ENCODE data around the gene TBC1D23.
"Not testable (repeated sequence)": the region's sequence is repeated elsewhere in the genome, so short reads cannot be mapped to it uniquely, and the experiment has no call there.

Gene TBC1D23

DNA sequence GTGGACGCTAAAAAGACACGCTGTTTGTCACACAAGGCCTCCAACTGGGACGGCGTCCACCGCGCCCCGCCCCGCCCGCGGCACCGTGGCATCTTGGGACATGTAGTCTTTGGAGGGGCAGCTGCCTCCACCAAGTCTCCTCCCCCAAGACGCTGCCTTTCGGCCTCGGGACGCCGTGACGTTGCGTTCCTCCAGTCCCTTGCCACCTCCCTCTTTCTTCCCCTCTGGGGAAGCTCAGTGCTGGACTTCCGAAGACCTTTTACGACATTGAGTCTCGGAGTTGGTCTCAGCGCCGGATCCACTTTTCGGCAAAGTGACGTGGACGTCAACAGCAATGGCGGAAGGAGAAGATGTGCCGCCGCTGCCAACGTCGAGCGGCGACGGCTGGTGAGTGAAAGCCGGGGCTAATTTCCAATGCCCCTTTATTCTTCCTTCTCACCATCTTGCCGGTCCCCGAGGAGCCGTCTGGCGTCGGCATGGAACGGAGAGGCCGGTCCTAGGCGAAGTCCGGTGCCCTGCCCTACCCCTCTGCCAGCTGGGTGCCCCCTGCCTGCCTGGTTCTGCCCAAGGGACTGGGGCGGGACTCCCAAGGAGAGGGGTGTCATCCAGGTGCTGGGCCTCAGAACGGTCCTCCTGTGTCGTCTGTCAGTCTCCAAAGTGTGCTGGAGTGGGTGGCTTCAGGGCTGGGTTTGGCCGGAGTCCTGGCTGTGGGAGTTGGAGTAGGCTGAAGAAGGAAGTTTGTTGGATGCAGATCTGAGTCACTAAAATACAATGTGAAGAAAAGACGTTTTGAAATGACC, at the start of gene TBC1D23:
Gene TBC1D23 (plus strand): TSS at position 308 of the 800 bp plus-strand sequence. CDS start 27 bp downstream, at position 335.
- DNase-seq = peak; percentile 99

DNA sequence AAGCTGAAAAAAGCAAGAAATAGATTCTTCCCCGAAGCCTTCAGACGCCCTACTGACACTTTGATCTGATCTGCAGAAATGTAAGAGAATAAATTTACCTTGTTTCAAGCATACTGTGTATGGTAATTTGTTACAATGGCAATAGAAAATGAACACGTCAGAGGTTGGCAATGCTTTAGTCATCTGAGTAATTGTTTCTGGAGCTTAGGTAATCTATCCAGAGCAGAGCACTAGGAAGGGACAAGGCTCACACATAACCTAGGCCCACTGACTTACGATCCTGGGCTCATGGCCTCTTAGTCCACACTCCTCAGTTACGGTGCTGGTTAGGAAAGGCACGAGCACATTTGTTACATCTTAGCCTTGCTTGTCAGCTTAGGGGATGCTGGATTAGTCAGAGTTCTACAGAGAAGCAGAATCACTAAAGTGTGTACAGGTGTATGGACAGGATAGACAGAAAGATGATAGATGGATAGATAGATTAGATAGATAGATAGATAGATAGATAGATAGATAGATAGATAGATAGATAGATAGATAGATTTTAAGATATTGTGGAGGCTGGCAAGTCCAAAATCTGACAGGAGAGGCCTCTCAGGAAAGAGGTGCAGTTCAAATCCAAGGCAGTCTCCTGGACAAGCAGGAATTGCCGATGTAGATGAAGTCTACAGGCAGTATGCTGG, 46.8 kb upstream of the TBC1D23 start:
- no peak for DNase-seq

DNA sequence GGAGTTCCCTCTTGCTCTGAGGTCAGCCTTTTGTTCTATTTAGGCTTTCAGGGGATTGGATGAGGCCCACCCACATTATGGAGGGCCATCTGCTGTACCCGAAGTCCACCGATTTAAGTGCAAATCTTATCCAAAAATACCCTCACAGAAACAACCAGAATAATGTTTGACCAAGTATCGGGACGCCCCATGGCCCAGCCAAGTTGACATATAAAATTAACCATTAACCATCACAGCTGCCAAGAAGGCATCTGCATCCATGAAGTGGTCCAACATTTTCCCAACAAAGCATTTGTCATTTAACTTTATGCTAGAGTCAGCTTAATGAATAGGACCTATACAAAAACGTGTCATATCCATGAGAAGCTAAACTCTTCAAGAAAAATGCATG, 46.2 kb upstream of the TBC1D23 start:
- DNase-seq = no peak

DNA sequence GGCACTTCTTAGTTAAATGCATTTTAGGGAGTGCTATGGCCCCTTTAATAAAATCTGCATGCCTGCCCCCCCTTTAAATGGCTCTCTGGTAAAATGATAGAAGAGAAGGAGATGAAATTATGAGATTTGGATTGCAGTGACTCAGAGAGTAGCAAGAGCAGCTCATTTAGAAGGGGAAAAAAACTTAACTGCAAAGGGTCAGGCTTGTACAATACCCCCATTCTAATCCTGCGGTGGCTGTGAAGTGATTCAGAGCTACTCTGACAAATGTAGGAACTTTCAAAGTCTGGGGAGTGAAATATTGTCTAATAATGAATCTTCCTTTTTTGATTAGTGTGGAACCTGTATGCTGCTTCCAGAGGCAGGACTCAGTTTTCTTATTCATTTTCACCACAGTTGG, 44.1 kb upstream of the TBC1D23 start:
- no peak for DNase-seq

DNA sequence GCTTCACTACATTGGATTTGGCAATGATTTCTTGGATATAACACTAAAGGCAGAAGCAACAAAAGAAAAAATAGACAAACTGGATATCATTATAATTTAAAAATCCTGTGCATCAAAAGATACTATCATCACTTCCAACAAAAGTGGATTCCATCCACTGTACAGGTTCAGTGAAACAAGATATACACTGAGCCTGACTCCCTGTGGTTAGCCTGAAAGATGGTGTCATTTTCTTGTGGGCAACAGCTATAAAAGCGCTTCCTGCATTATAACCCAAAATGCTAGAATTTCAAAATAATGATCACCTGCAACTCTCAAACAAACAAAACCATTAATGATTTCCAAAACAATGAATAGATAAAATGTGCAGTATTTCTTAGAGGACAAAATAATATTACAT, 39.6 kb upstream of the TBC1D23 start:
- no peak for DNase-seq

DNA sequence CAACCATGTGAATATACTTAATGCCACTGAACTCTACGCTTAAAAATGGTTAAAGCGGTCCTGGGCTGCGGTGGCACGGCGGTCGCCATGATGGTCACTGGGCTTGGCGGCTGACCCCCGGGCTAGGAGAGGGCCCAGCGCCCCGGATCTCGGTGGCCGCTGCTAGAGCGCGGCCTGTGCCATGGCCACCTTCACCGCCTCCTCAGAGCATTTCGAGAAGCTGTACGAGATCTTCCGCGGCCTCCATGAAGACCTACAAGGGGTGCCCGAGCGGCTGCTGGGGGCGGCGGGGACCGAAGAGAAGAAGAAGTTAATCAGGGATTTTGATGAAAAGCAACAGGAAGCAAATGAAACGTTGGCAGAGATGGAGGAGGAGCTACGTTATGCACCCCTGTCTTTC, 35.6 kb upstream of the TBC1D23 start:
- no peak for DNase-seq

DNA sequence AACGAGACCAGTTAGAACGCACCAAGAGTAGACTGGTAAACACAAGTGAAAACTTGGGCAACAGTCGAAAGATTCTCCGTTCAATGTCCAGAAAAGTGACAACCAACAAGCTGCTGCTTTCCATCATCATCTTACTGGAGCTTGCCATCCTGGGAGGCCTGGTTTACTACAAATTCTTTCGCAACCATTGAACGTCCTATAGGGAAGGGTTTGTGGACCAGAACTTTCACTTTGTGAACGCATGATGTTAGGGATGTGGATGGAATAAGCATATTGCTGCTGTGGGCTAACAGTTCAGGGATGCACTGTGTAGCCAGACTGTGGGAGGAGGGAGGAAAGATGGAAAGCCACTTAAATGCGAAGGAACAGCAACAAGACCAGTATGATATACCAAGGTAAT, 34.9 kb upstream of the TBC1D23 start:
- no peak for DNase-seq

DNA sequence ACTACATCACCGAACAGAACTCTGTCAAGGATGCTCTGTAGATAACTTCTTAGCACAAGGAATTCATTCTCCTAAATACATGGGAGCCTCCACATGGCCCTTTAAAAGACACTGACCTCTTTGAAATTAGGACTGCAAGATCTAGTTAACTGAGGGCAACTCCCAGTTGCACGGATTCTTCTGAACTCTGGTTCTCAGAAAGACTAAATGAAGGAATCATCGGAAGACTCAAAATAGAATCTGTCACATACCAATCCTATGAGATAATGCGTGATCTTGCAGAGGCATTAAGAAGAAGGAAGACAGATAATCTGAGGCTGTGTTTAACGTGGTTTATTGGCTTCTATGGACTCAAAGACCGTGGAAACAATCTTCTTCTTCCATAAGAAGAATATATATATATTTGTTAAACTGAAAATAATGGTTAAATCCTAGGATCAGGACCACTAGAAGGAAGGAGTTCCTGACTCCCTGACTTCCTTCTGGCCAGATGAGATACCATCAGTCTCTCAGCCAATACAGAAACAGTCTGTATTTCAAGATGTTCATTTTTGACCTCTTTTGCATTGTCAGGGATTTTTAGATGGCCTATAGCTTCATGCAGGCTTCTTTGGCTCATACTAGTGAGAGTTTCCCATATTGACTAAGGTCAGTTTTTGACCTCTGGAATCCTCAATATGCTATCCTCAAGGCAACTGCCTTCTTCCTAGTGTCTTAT, 33.9 kb upstream of the TBC1D23 start:
- DNase-seq = no peak

DNA sequence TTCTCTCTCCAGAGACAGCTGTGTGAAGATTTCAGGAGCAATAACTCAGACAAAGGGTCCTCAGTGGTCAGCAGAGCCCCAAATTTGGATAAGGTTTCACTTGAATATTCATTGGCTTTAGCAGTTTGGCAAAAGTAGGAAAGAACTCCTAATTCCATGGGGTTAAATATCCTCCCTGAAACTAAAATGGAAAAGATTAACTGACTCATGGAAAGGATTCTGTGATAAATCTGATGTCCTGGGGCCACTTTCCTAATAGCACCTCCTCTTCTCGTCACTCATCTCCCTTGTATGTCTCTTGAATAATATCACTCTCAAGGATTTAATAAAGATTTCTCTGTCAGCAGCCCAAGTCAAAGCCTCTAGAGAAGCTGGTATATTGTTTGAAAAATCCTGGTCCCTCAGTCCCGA, 33.3 kb upstream of the TBC1D23 start:
- no peak for DNase-seq

DNA sequence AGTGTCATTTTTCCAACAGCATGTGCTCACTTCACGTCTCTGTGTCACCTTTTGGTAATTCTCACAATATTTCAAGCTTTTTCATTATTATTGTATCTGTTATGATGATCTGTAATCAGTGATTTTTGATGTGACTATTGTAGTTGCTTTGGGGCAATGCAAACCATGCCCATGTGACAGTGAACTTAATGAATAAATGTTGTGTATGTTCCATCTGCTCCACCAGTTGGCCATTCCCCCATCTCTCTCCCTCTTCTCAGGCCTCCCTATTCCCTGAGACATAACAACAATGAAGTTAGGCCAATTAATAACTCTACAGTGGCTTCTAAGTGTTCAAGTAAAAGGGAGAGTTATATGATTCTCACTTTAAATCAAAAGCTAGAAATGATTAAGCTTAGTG, 32.5 kb upstream of the TBC1D23 start:
- DNase-seq = no peak

DNA sequence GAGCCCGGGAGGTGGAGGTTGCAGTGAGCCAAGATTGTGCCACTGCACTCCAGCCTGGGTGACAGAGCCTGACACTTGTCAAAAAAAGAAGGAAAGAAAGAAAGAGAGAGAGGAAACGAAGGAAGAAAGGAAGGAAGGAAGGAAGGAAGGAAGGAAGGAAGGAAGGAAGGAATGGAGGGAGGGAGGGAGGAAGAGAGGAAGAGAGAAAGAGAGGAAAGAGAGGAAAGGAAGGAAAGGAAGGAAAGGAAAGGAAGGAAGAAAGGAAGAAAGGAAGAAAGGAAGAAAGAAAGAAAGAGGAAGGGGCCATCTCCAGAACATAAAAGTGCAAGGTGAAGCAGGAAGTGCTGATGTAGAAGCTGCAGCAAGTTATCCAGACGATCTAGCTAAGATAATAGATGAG, 31.6 kb upstream of the TBC1D23 start:
- not testable (repeated sequence) for DNase-seq

DNA sequence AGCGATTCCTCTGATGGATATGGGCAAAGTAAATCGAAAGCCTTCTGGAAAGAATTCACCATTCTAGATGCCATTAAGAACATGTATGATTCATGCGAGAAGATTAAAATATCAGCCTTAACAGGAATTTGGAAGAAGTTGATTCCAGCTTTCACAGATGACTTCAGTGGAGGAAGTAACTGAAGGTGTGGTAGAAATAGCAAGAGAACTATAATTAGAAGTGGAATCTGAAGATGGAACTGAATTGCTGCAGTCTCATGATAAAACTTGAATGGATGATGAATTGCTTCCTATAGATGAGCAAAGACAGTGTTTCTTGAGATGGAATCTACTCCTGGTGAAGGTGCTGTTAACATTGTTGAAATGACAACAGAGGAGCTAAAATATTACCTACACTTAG, 30.1 kb upstream of the TBC1D23 start:
- DNase-seq = no peak

DNA sequence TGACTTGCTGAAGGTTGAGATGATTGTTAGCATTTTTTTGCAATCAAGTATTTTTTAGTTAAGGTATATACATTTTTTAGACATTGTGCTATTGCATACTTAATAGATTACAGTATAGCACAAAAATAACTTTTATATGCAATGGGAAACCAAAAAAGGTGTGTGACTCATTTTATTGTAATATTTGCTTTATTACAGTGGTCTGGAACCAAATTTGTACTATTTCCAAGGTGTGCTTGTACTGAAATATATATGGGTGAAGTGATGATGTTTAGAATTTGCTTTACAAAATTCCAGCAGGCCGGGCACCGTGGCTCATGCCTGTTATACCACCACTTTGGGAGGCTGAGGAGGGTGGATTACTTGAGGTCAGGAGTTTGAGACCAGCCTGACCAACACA, 29.1 kb upstream of the TBC1D23 start:
- DNase-seq = no peak

DNA sequence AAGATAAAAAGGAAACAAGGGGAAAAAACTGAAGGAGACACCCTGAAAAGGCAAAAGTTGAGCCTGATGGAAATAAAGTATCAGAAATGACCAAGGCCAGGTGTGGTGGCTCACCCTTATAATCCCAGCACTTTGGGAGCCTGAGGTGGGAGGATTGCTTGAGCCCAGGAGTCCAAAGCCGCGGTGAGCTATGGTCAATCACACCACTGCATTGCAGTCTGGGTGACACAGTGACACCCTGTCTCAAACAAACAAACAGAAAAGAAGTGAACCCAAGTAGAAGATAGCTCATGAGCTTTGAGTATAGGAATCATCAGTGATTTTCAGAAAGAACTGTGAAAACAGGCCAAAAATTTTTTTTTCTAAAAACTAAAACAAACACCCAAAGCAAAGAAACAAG, 26.4 kb upstream of the TBC1D23 start:
- DNase-seq = no peak

DNA sequence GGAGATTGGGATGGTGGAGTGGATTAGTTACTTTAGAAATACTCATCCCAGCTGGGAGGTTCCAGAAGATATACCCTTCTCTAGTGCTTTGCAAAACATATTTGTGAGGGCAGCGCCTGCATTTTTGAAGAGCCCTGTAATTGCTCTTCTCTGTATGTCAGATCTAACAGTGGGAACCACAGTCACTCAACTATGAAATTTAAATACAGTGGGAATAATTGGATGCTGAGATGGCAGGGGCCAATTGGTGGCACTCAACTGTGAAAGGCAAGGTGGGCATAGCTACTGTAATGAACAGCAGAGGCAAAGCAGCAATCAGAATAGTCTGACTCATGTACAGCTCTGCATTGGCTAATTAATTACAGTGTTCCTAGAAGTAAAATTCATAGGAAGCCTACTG, 22.2 kb upstream of the TBC1D23 start:
- no peak for DNase-seq

DNA sequence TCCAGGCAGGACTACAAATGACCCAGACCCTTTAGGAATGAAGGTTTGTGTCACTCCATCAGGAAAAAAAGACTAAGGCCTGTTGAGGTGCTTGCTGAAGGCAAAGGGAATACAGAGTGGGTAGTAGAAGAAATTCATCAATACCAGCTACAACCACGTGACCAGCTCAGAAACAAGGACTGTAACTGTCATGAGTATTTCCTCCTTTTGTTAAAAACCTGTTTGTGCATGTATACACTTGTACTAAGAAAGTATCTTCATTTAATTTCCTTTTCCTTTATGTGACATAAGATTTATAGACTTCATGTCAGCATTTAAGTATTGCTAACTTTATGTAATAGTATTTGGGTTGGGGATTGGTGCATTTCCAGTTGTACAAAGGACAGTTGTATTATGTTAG, 18.3 kb upstream of the TBC1D23 start:
- DNase-seq = not testable (repeated sequence)

DNA sequence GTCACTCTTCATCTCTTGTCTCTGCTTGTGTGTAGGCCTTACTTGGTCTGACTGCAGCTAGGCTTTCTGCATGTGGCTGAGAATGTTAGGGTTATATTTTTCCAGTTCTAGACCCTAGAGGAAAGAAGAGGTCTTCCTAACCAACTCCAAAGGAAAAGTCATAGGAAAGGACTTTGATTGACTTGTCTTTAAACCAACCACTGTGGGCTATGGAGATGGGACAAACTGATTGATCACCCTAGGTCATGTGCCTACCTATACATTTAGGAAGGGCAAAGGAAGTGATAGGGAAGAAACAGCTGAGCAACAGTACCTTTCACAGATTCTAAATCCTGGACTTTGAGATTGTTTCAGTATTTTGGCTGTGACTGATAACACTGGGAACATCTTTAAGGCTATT, 16.5 kb upstream of the TBC1D23 start:
- no peak for DNase-seq

DNA sequence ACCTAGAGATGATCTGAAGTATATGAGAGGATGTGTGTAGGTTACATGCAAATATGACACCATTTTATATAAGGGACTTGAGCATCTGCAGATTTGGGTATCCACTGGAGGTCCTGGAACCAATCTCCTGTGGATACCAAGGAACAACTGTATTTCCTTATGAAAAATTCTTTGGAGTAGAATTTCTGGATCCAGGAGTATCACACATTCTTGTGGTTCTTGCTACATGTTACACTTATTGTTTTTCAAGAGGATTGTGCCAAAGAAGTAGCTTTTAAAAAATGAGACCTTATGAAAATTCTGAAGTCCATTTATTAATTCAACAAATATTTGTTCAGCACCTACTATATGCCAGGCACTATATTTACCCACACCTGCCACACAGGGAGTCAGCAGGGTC, 15.7 kb upstream of the TBC1D23 start:
- no peak for DNase-seq

DNA sequence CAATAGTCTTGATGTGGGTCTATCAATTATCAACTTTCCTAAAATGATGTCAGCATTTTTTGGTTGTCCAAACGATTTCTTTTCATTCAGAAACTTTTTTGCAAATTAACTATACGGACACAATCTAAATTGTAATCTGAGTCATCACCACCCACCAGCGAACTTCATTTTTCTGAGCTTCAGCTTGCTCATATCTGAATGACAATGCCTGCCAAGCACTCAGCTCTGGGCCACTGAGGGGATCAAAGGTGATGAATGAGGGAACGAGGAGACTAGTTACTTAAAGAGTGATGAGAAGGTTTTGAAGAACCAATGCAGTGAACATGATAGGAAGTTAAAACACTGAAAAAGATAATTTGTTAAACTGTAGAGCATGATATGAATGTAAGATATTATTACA, 14.9 kb upstream of the TBC1D23 start:
- DNase-seq = no peak

DNA sequence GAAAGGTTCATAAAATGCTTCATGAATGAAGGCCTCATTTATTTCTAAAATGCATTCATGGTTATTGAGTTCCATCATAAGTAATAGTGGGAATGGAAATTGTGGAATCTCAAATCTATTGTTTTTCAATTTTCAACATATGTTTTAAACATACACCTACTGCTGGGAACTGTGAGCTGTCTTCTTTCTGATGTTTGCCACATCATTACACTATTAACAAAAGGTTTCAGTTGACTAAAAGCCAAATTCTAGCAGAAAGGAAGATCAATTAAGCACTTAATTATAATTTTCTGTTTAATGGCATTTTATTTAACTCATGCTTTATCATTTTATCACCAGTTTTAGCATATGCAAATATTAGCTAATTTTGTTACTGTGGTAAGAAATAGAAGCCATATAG, 13.8 kb upstream of the TBC1D23 start:
- DNase-seq = no peak

DNA sequence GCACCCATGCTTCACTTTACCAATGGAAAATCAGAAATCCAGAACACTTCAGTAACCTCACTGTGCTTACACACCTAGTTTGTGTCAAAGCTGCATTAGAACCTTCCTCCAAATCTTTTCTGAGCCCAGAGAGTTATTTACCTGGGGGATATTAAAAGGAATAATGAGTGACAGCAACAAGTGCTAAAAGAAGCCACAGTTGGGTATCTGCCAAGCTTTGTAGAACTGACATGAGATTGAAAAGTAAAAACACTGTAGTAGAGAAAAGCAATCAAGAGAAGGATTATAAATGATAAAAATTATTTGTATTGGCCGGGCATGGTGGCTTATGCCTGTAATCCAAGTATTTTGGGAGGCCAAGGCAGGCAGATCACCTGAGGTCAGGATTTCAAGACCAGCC, 8.8 kb upstream of the TBC1D23 start:
- no peak for DNase-seq

DNA sequence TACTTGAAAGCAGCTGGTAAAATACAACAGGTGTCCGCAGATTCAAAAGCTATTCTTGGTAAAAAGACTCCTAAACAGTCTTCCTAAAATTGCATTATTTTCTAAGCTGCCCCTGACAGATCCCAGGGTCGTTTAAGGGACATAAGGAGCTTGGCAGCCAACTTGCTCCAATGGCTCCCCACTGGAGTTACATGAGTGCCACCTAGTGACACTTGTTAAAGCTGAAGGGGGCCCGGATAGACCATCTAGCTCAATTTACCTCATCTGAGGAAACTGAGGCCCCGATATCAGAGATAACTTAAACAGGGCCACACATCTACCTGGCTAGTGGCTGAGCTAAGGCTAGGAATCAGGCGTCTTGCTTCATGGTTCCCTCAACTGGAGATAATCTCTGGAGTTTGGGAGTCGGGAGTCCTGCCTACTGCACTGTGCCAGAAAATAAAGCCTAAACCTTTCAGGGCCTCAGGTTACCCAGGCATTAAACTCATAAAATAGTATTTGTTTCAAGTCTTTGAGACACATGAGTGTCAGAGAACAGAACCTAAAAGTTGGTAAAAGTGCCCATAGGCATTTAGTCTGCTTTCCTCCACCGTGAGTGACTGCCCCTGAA, 6.5 kb upstream of the TBC1D23 start:
- peak; percentile 57 for DNase-seq

DNA sequence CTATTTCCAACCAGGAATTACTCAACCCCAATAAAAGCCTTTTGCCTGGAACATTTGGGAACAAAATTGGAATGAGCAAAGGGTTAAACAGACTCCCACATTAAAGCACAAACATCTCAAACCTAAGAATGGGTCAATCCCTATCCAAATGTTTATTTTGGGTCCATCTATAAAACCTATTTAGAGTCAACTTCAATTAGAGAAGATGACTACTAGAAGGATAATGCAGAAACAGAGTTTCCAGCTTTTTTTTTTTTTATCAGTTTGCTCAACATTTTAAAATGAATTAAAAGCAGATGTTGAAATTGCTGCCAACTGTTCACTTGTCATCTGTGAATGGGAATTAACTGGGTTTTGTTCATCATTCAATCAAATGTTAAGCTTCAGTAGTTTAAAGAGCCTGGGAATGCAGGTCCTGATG, 4.1 kb upstream of the TBC1D23 start:
- DNase-seq = no peak

DNA sequence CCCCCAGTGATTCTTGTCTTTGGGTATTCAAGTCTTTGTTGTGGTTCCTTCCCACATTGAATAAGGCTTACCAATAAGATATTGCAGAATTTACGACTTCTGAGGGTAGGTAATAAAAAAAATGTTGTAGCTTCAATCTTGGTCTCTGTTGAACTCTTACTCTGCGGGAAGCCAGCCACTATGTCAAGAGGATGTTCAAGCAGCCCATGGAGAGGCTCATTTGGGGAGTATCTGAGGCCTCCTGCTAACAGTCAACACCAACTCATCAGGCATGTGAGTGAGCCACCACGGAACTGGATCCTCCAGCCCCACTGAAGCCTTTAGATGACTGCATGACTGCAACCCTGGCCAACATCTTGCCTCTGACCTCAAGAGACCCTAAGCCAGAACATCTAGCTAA, 3.2 kb upstream of the TBC1D23 start:
- no peak for DNase-seq

Measured in DMS 273 treated with DMSO at 0.1 percent for 48 hours (cell line).